HG03521 (cell line): ENCODE data around the gene SHOC2.

Experiments used
- ATAC-seq: cut with Tn5 transposase; IDR thresholded peaks from one replicate; pipeline ENCODE4 v1.9.1; 2021; ENCODE audit warnings: mild to moderate bottlenecking, moderate library complexity; ENCODE audit not compliant: unreplicated experiment

Gene SHOC2

DNA sequence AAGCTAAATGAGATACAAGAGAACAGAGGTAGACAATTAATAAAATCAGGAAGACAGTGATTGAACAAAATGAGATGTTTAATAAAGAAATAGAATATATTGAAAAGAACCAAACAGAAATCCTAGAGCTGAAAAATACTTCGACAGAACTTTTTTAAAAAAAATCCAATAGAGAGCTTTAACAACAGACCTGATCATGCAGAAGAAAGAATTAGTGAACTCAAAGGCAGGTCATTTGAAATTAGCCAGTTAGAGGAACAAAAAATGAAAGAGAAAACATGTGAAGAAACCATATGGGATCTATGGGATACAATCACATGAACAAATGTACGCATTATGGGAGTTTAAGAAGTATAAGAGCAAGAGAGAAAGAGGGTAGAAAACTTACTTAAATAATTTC is 120.1 kb downstream of the SHOC2 start:
- ATAC-seq = no peak

DNA sequence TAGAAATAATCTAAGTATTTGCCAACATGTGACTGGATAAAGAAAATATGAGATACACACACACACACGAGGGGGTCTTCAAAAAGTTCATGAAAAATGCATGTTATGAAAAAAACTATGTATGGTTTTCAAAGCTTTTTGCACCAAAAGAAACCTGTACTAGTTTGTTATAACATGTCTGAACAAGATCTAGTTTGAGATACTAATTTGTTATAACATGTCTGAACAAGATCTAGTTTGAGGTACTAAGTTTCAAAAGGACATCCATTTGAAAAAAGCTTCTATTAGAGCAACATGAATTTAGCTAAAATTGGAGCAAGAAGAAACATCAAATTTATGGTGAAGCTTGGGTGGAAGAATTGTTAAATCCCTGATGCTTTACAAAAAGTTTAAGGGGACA is 137.6 kb downstream of the SHOC2 start:
- no peak for ATAC-seq
